Prostate gland (tissue), 2 donors: ENCODE measurements around the gene RABGAP1. TPM values are rescaled to one million over a fixed set of nuclear protein-coding genes. Genes with fewer than 3 reads are reported as not detected.

Source experiments
- DNase-seq: peaks from one replicate; pipeline ENCODE4 v3.0.0-alpha.2; 2019; ENCODE audit warnings: low spot score
- H3K27ac ChIP-seq, 2 donors: fragments of 200-600 bp; sonication (generic); 2 replicates each; pipeline ENCODE4 v1.5.1; 2017 to 2019
- H3K27me3 ChIP-seq: fragments of 200-600 bp; sonication (generic); replicated peaks from 2 replicates; pipeline ENCODE4 v1.5.1; 2019; ENCODE audit not compliant: insufficient read depth
- H3K36me3 ChIP-seq, 2 donors: fragments of 200-600 bp; sonication (generic); 1 replicate in 1 of 2; 2 replicates in 1 of 2; pipeline versions ENCODE4 v1.5.1 to v1.8.1; 2017 to 2019
- H3K4me1 ChIP-seq: fragments of 200-600 bp; sonication (generic); replicated peaks from 2 replicates; pipeline ENCODE4 v1.5.1; 2019
- H3K4me3 ChIP-seq, 2 donors: fragments of 200-600 bp; sonication (generic); 2 replicates each; pipeline ENCODE4 v1.5.1; 2017 to 2019
- H3K9me3 ChIP-seq: fragments of 200-600 bp; sonication (generic); 2 replicates; pipeline ENCODE4 v1.5.1; 2017
- CTCF ChIP-seq, 4 experiments: fragments of 200-600 bp in 2 of 4; fragments of 450-650 bp in 2 of 4; sonication (generic) in 2 of 4; IDR thresholded peaks; 1 replicate in 3 of 4; 2 replicates in 1 of 4; pipeline ENCODE4 v1.5.1; 2016 to 2019; ENCODE audit warnings: antibody characterized with exemption in 4 of 4, mild to moderate bottlenecking in 2 of 4, moderate library complexity in 2 of 4
- POLR2A ChIP-seq: fragments of 450-650 bp; IDR thresholded peaks from one replicate; pipeline ENCODE4 v1.6.1; 2016; ENCODE audit warnings: antibody characterized with exemption, mild to moderate bottlenecking
- POLR2AphosphoS5 ChIP-seq: sonication (generic); formaldehyde crosslinking; IDR thresholded peaks from one replicate; pipeline ENCODE4 v1.6.1; 2017; ENCODE audit warnings: antibody characterized with exemption
- WGBS: methylation state at CpG from one replicate; pipeline ENCODE4 v1.1.5; 2018; 5-methylcytosine and 5-hydroxymethylcytosine counted together
- intact Hi-C: fragments of 100-400 bp; cut with DNase I; formaldehyde crosslinking; loops from one replicate; pipeline ENCODE4 v1.14.2; 2022
- total RNA-seq, 2 donors: library from RNA; depleted of rRNA; stranded (reverse); fragments of >200 nt; gene quantifications; one replicate each; pipeline ENCODE4 v1.1.0, GENCODE V29; 2016

Gene RABGAP1
- total RNA-seq, 2 donors from 2014 or later, result 59.8 to 104 TPM

GRCh38 chr9:122922713-122923112 is 18.1 kb upstream of the RABGAP1 start:
- H3K9me3 ChIP-seq, result no peaks in the 10 kb centered on the region
- TF ChIP-seq POLR2A, result no peak
- TF ChIP-seq CTCF (IDR thresholded peaks at IDR 0.05), result no peak
- TF ChIP-seq POLR2AphosphoS5, result no peak
- no peaks in the 10 kb centered on the region for H3K27me3 ChIP-seq
- intact Hi-C loops, result no loop called here
- H3K27ac ChIP-seq, result no peak overlapping the region
- no peaks in the 10 kb centered on the region for H3K36me3 ChIP-seq
- no peak for DNase-seq
- H3K4me3 ChIP-seq, result no peak overlapping the region
- no peaks in the 10 kb centered on the region for H3K4me1 ChIP-seq
- WGBS, result 85% methylated on average over 8 of the region's 8 CpGs

GRCh38 chr9:122923947-122924346 is 16.9 kb upstream of the RABGAP1 start:
- no peaks in the 10 kb centered on the region for H3K4me1 ChIP-seq
- H3K4me3 ChIP-seq, result no peak overlapping the region
- H3K36me3 ChIP-seq, result no peaks in the 10 kb centered on the region
- DNase-seq, result no peak
- no peaks in the 10 kb centered on the region for H3K27me3 ChIP-seq
- no peaks in the 10 kb centered on the region for H3K9me3 ChIP-seq
- TF ChIP-seq CTCF (IDR thresholded peaks at IDR 0.05) (no peak), POLR2AphosphoS5 (no peak), POLR2A (no peak)
- WGBS, result 92% methylated on average over 3 of the region's 3 CpGs
- H3K27ac ChIP-seq, result no peak overlapping the region
- intact Hi-C loops, result no loop called here

GRCh38 chr9:122929796-122930354 is 10.9 kb upstream of the RABGAP1 start:
- no peak overlapping the region for H3K4me3 ChIP-seq
- no peaks in the 10 kb centered on the region for H3K9me3 ChIP-seq
- no peak overlapping the region for H3K27ac ChIP-seq
- intact Hi-C loops, result no loop called here
- TF ChIP-seq CTCF (IDR thresholded peaks at IDR 0.05), result no peak
- TF ChIP-seq POLR2A, result no peak
- TF ChIP-seq POLR2AphosphoS5, result no peak
- H3K27me3 ChIP-seq, result no peaks in the 10 kb centered on the region
- peaks cover 2% of the 10 kb centered on the region for H3K4me1 ChIP-seq
- WGBS, result 92% methylated on average over 1 of the region's 1 CpG
- DNase-seq, result no peak
- H3K36me3 ChIP-seq, result no peaks in the 10 kb centered on the region

GRCh38 chr9:122930541-122931225 is 10.1 kb upstream of the RABGAP1 start:
- peak overlapping the region; percentile 70 to 82 for H3K27ac ChIP-seq

More at GRCh38 chr9:122930541-122931225, 10.1 kb upstream of the RABGAP1 start:
- Histone ChIP-seq H3K36me3 (no peaks in the 10 kb centered on the region), H3K27me3 (no peaks in the 10 kb centered on the region), H3K9me3 (no peaks in the 10 kb centered on the region), H3K4me3 (peak overlapping the region; percentile 55 to 77), H3K4me1 (peaks cover 2% of the 10 kb centered on the region)
- 25% methylated on average over 10 of the region's 10 CpGs for WGBS
- TF ChIP-seq POLR2AphosphoS5 (no peak), CTCF (IDR thresholded peaks at IDR 0.05) (no peak), POLR2A (no peak)
- no peak for DNase-seq
- intact Hi-C loops, result no loop called here
